IMR-90 (cell line): ENCODE data around the gene ORC5. TPM values are rescaled to one million over a fixed set of nuclear protein-coding genes. Genes with fewer than 3 reads are reported as not detected.

ENCODE experiments used
- ATAC-seq: fragments of 200-7000 bp; cut with Tn5 transposase; 2 replicates; pipeline ENCODE4 v1.9.1; 2020; ENCODE audit warnings: low read depth, mild to moderate bottlenecking, moderate library complexity
- BruUV-seq: library from RNA; stranded (reverse); fragments of 400-500 nt; replicated peaks from 2 replicates; lab custom pipeline; 2021; lab: Mats Ljungman, UMichigan
- CTCF ChIA-PET: fragments of 300-600 bp; formaldehyde crosslinking; extraction: SDS; loops from one replicate; lab custom pipeline; 2021; ENCODE audit warnings: antibody characterized with exemption; lab: Yijun Ruan, JAX
- POLR2A ChIA-PET: fragments of 300-600 bp; sonication (Branson Sonifier 250); formaldehyde crosslinking; loops from one replicate; lab custom pipeline; 2022; ENCODE audit warnings: antibody characterized with exemption; ENCODE audit not compliant: unreplicated experiment; lab: Charles Lee
- DNase-seq: peaks from one replicate; pipeline ENCODE4 v3.0.0; 2013
- H2AFZ ChIP-seq: replicated peaks from 2 replicates; pipeline ENCODE3; 2013; ENCODE audit warnings: low read length, mild to moderate bottlenecking; ENCODE audit not compliant: poor library complexity
- H2AK5ac ChIP-seq: 2 replicates; pipeline ENCODE4 v1.6.1; 2013; ENCODE audit warnings: low read depth, low read length, inconsistent platforms
- H2AK9ac ChIP-seq: replicated peaks from 2 replicates; pipeline ENCODE3; 2013; ENCODE audit warnings: mild to moderate bottlenecking, low read depth, low read length, moderate library complexity; ENCODE audit not compliant: poor library complexity
- H2BK120ac ChIP-seq: 2 replicates; pipeline ENCODE4 v1.6.1; 2013; ENCODE audit warnings: low read depth, low read length, inconsistent platforms
- H2BK15ac ChIP-seq: 3 replicates; pipeline ENCODE4 v1.6.1; 2013; ENCODE audit warnings: low read depth, low read length, inconsistent platforms
- H2BK20ac ChIP-seq: 2 replicates; pipeline ENCODE4 v1.6.1; 2013; ENCODE audit warnings: low read depth, mild to moderate bottlenecking, inconsistent platforms, low read length, moderate library complexity
- H2BK5ac ChIP-seq: 2 replicates; pipeline ENCODE4 v1.6.1; 2013; ENCODE audit warnings: mild to moderate bottlenecking, low read depth, low read length, inconsistent platforms; ENCODE audit not compliant: poor library complexity, severe bottlenecking
- H3K14ac ChIP-seq: replicated peaks from 2 replicates; pipeline ENCODE4 v1.6.1; 2013; ENCODE audit warnings: low read depth, low read length, inconsistent platforms
- H3K18ac ChIP-seq: 2 replicates; pipeline ENCODE4 v1.6.1; 2013; ENCODE audit warnings: low read depth, low read length, control low read depth
- H3K23ac ChIP-seq: 2 replicates; pipeline ENCODE4 v1.6.1; 2013; ENCODE audit warnings: low read depth, low read length, inconsistent platforms
- H3K27ac ChIP-seq: 2 replicates; pipeline ENCODE4 v1.5.1; 2013; ENCODE audit warnings: mild to moderate bottlenecking, control low read depth, low read length; ENCODE audit not compliant: insufficient read depth
- H3K27me3 ChIP-seq: 2 replicates; pipeline ENCODE4 v1.6.1; 2013; ENCODE audit warnings: low read length; ENCODE audit not compliant: control insufficient read depth, insufficient read depth
- H3K36me3 ChIP-seq: 2 replicates; pipeline ENCODE4 v1.6.1; 2013; ENCODE audit warnings: low read length, mixed read lengths; ENCODE audit not compliant: control insufficient read depth, insufficient read depth
- H3K4ac ChIP-seq: 2 replicates; pipeline ENCODE4 v1.6.1; 2013; ENCODE audit warnings: low read depth, low read length, inconsistent platforms
- H3K4me1 ChIP-seq: 2 replicates; pipeline ENCODE4 v1.6.1; 2013; ENCODE audit warnings: low read length, mixed read lengths; ENCODE audit not compliant: control insufficient read depth, insufficient read depth
- H3K4me2 ChIP-seq: 2 replicates; pipeline ENCODE4 v1.6.1; 2013; ENCODE audit warnings: low read depth, mild to moderate bottlenecking, control low read depth, low read length, moderate library complexity
- H3K4me3 ChIP-seq: 2 replicates; pipeline ENCODE4 v1.5.1; 2013; ENCODE audit warnings: low read depth, mild to moderate bottlenecking, control low read depth, low read length, moderate library complexity; ENCODE audit not compliant: insufficient read depth
- H3K56ac ChIP-seq: 2 replicates; pipeline ENCODE4 v1.6.1; 2013; ENCODE audit warnings: low read length, inconsistent platforms; ENCODE audit not compliant: insufficient read depth; ENCODE audit errors: extremely low read depth
- H3K79me1 ChIP-seq, 2 experiments: 2 replicates each; pipeline ENCODE4 v1.6.1; 2013; ENCODE audit warnings: low read length in 2 of 2, inconsistent platforms in 1 of 2, low read depth in 1 of 2
- H3K9ac ChIP-seq: 2 replicates; pipeline ENCODE4 v1.6.1; 2013; ENCODE audit warnings: low read depth, low read length, control low read depth
- H3K9me1 ChIP-seq: 2 replicates; pipeline ENCODE4 v1.6.1; 2013; ENCODE audit warnings: low read length, inconsistent platforms; ENCODE audit not compliant: insufficient read depth
- H3K9me3 ChIP-seq: 2 replicates; pipeline ENCODE4 v1.6.1; 2013; ENCODE audit warnings: low read length; ENCODE audit not compliant: control insufficient read depth, insufficient read depth
- H4K20me1 ChIP-seq: 2 replicates; pipeline ENCODE4 v1.6.1; 2013; ENCODE audit warnings: low read length, inconsistent platforms; ENCODE audit not compliant: insufficient read depth
- H4K5ac ChIP-seq: 2 replicates; pipeline ENCODE4 v1.6.1; 2013; ENCODE audit warnings: mild to moderate bottlenecking, low read depth, low read length, control low read depth
- H4K8ac ChIP-seq, 2 experiments: 2 replicates each; pipeline ENCODE4 v1.6.1; 2013; ENCODE audit warnings: low read depth in 2 of 2, low read length in 2 of 2, control low read depth in 1 of 2, inconsistent platforms in 1 of 2
- H4K91ac ChIP-seq: 2 replicates; pipeline ENCODE4 v1.6.1; 2013; ENCODE audit warnings: low read depth, low read length, inconsistent platforms; ENCODE audit not compliant: insufficient read depth
- CEBPB ChIP-seq: IDR thresholded peaks from 2 replicates; pipeline ENCODE4 v1.6.1; 2012; ENCODE audit warnings: low read depth, low read length, improper control_type of control experiment
- CHD1 ChIP-seq: IDR thresholded peaks from 2 replicates; pipeline ENCODE4 v1.6.1; 2012; ENCODE audit warnings: low read depth, low read length, improper control_type of control experiment
- CTCF ChIP-seq: conservative IDR thresholded peaks from 2 replicates; pipeline ENCODE4 v1.5.1; 2012; ENCODE audit warnings: mild to moderate bottlenecking, low read depth, low read length, improper control_type of control experiment
- MAFK ChIP-seq: IDR thresholded peaks from 2 replicates; pipeline ENCODE4 v1.6.1; 2012; ENCODE audit warnings: low read depth, low read length, improper control_type of control experiment
- POLR2A ChIP-seq: IDR thresholded peaks from 2 replicates; pipeline ENCODE4 v1.6.1; 2012; ENCODE audit warnings: mild to moderate bottlenecking, low read depth, low read length
- USF2 ChIP-seq: fragments of 150-350 bp; IDR thresholded peaks from 2 replicates; pipeline ENCODE4 v1.6.1; 2017; ENCODE audit warnings: mild to moderate bottlenecking, antibody characterized with exemption, low read length, low read depth
- WGBS, 2 experiments: methylation state at CpG; one replicate each; pipeline versions ENCODE4 v1.1.5 to v1.1.7; 2013; ENCODE audit warnings: missing lambda C conversion rate in 2 of 2; ENCODE audit not compliant: insufficient read length in 1 of 2; ENCODE audit errors: extremely low coverage in 2 of 2; 5-methylcytosine and 5-hydroxymethylcytosine counted together
- dilution Hi-C: fragments of 300-500 bp; cut with HindIII; formaldehyde crosslinking; loops from one replicate; pipeline ENCODE4 v1.14.3; 2018; ENCODE audit warnings: low sequenced_read_pairs; ENCODE audit not compliant: unreplicated experiment
- in situ Hi-C: fragments of 300-500 bp; cut with MboI; formaldehyde crosslinking; loops from 3 replicates; pipeline ENCODE4 v1.14.3; 2019; ENCODE audit warnings: low sequenced_read_pairs, inconsistent platforms, mixed read lengths
- intact Hi-C: fragments of 100-400 bp; cut with micrococcal nuclease; formaldehyde crosslinking; loops from 2 replicates; pipeline ENCODE4 v1.10.0; 2022
- polyA plus RNA-seq, 3 experiments: library from polyadenylated mRNA; depleted of rRNA; stranded (reverse); fragments of >200 nt; gene quantifications; 2 replicates each; pipeline ENCODE4 v1.2.3, GENCODE V29; 2012; ENCODE audit warnings: low replicate concordance in 1 of 3
- total RNA-seq: library from RNA; depleted of rRNA; stranded (reverse); fragments of >200 nt; gene quantifications from 2 replicates; pipeline ENCODE4 v1.2.3, GENCODE V29; 2012

The ORC5 gene
- total and polyA plus RNA-seq, 2 of the 4 experiments (the other 2 are of a cell fraction): 7.9 to 18.8 TPM

GRCh38 chr7:104207731-104208420, at the start of gene ORC5 (continued):
- TF ChIP-seq CTCF: no peak

- Histone ChIP-seq H3K4me1 (no peaks in the 10 kb centered on the region), H3K9ac (no peak overlapping the region), H3K4ac (no peak overlapping the region), H3K4me3 (no peak overlapping the region), H3K9me3 (no peaks in the 10 kb centered on the region), H3K56ac (no peak overlapping the region), H3K27me3 (peaks cover 4% of the 10 kb centered on the region), H2AFZ (no peak overlapping the region), H3K14ac (no peak overlapping the region), H4K20me1 (no peaks in the 10 kb centered on the region), H3K27ac (no peak overlapping the region), H2AK5ac (no peak overlapping the region), H3K36me3 (no peaks in the 10 kb centered on the region), H3K9me1 (no peaks in the 10 kb centered on the region), H3K23ac (no peak overlapping the region), H2BK120ac (no peak overlapping the region), H2BK20ac (no peak overlapping the region), H3K4me2 (no peak overlapping the region), H4K91ac (no peak overlapping the region), H3K79me1 (no peaks in the 10 kb centered on the region), H2BK5ac (no peak overlapping the region), H4K8ac (no peak overlapping the region), H3K18ac (no peak overlapping the region), H4K5ac (no peak overlapping the region), H2BK15ac (no peak overlapping the region), H2AK9ac (no peak overlapping the region)
- ATAC-seq (no peak), DNase-seq (no peak)
- no TSS peak for BruUV-seq
- TF ChIP-seq POLR2A: no peak
- no peak for TF ChIP-seq MAFK
- no peak for TF ChIP-seq CHD1
- no peak for TF ChIP-seq USF2
- no peak for TF ChIP-seq CEBPB
- dilution Hi-C loops: no loop called here
- intact Hi-C loops: loop anchor here (10.0 kb wide), 1 partner anchor 731 kb away; no protein-coding TSS in a partner anchor
- POLR2A ChIA-PET: no interaction called here
- CTCF ChIA-PET: no interaction called here
- in situ Hi-C loops: no loop called here
- no CpG with 5 or more reads among the region's 5 CpGs for WGBS, 2 experiments
Observed at GRCh38 chr7:104255616-104256015, 47.8 kb upstream of the ORC5 start.
